Ovary (tissue), 9 donors: ENCODE results near the gene HSCB. TPM values are rescaled to one million over a fixed set of nuclear protein-coding genes. Genes with fewer than 3 reads are reported as not detected.

Experiments used
- DNase-seq, 5 donors: peaks; one replicate each; pipeline ENCODE4 v3.0.0-alpha.2; 2019 to 2020
- H3K27ac ChIP-seq, 2 donors: fragments of 200-600 bp; one replicate each; pipeline versions ENCODE4 v1.5.1 to v1.8.0; 2019 to 2022
- H3K27me3 ChIP-seq: fragments of 200-600 bp; one replicate; pipeline ENCODE4 v1.8.0; 2022
- H3K36me3 ChIP-seq: fragments of 200-600 bp; sonication (generic); one replicate; pipeline ENCODE4 v1.5.1; 2019
- H3K4me1 ChIP-seq: one replicate; pipeline ENCODE4 v1.8.1; 2013; ENCODE audit warnings: mild to moderate bottlenecking, moderate library complexity; ENCODE audit not compliant: insufficient read depth
- H3K4me3 ChIP-seq: fragments of 200-600 bp; sonication (generic); one replicate; pipeline ENCODE4 v1.5.1; 2017
- H3K9me3 ChIP-seq, 2 donors: fragments of 200-600 bp in 1 of 2; sonication (generic) in 1 of 2; one replicate each; pipeline versions ENCODE4 v1.5.1 to v1.8.1; 2013 to 2019; ENCODE audit warnings: mild to moderate bottlenecking in 1 of 2, moderate library complexity in 1 of 2
- EP300 ChIP-seq: sonication (generic); formaldehyde crosslinking; IDR thresholded peaks from one replicate; pipeline ENCODE4 v1.6.1; 2017; ENCODE audit warnings: antibody characterized with exemption
- POLR2A ChIP-seq: fragments of 450-650 bp; IDR thresholded peaks from one replicate; pipeline ENCODE4 v1.6.1; 2017; ENCODE audit warnings: antibody characterized with exemption, mild to moderate bottlenecking, moderate library complexity
- WGBS, 3 donors: extraction: QIAGEN DNeasy Blood & Tissue Kit in 1 of 3; methylation state at CpG; one replicate each; pipeline versions ENCODE4 v1.1.5 to v1.1.7; 2013 to 2017; 5-methylcytosine and 5-hydroxymethylcytosine counted together
- intact Hi-C, 4 donors: fragments of 100-400 bp; cut with DNase I; formaldehyde crosslinking; loops; one replicate each; pipeline versions ENCODE4 v1.11.0 to v1.15.1; 2022 to 2023
- polyA plus RNA-seq, 2 donors: library from polyadenylated mRNA; stranded (reverse); fragments of 200-250 nt in 1 of 2; fragments of 350-450 nt in 1 of 2; fragmentation: Illumina TruSeq in 1 of 2; extraction: RNeasy Lipid Tissue Mini Kit (QIAGEN cat#74804) in 1 of 2; gene quantifications; one replicate each; pipeline ENCODE4 v1.2.3, GENCODE V29; 2013 to 2014
- total RNA-seq, 7 donors: library from RNA; depleted of rRNA in 2 of 7; stranded (reverse); fragments of >200 nt in 2 of 7; fragmentation: NEBNext Ultra II Directional in 3 of 7; extraction: Animal tissue kit (Norgen Biotek cat#: 25700) in 3 of 7; gene quantifications; one replicate each; pipeline versions ENCODE4 v1.1.0 to v1.2.4, GENCODE V29; 2016 to 2023
- TF ChIP-seq, protein P1 (sequence below), 3 donors: fragments of 450-650 bp in 2 of 3; fragments of 200-600 bp in 1 of 3; IDR thresholded peaks; one replicate each; pipeline versions ENCODE4 v1.5.1 to v1.8.0; 2016 to 2022; ENCODE audit warnings: antibody characterized with exemption in 3 of 3, mild to moderate bottlenecking in 1 of 3
- donor health status: DM: no; HTN: no; CAD: no; lungs with moderate emphysema.
- donor health status: DM: no; HTN: no; CAD: no.
- donor health status: Bipolar disorder and iron deficiency.
- donor health status: DM: yes; HTN: yes; CAD: no.
- donor health status: DM: no; HTN: no; CAD: no.
- donor health status: DM: yes; HTN: yes; CAD: no.

HSCB gene
- total and polyA plus RNA-seq, 9 donors: 14.9 to 70.6 (median 18.3) TPM

DNA sequence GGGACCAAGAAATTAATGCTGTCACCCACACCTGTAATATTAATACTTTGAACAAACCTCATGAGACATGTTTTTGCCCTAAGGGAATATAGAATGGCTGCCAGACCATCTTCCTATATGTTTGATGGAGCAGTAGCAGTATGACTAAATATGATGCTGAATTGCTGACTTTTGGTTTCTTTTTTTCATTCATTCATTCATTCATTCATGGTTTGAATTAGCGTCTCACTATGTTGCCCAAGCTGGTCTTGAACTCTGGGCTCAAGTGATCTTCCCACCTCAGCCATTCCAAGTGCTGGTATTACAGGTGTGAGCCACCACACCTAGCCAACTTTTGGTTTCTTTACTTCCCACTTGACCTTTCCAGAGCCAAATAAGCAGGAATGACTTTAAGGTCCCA lies 38.5 kb downstream of the HSCB start:
- WGBS, 3 donors: 94 to 100% (median 97%) methylated on average over 1 of the region's 1 CpG
- H3K36me3 ChIP-seq: no peaks in the 10 kb centered on the region
- DNase-seq: no peak
- no peaks in the 10 kb centered on the region for H3K9me3 ChIP-seq
- no peak overlapping the region for H3K27ac ChIP-seq
- H3K27me3 ChIP-seq: no peaks in the 10 kb centered on the region
- H3K4me3 ChIP-seq: no peak overlapping the region
- no peaks in the 10 kb centered on the region for H3K4me1 ChIP-seq
- intact Hi-C loops: no loop called here
- TF ChIP-seq, protein P1, sequence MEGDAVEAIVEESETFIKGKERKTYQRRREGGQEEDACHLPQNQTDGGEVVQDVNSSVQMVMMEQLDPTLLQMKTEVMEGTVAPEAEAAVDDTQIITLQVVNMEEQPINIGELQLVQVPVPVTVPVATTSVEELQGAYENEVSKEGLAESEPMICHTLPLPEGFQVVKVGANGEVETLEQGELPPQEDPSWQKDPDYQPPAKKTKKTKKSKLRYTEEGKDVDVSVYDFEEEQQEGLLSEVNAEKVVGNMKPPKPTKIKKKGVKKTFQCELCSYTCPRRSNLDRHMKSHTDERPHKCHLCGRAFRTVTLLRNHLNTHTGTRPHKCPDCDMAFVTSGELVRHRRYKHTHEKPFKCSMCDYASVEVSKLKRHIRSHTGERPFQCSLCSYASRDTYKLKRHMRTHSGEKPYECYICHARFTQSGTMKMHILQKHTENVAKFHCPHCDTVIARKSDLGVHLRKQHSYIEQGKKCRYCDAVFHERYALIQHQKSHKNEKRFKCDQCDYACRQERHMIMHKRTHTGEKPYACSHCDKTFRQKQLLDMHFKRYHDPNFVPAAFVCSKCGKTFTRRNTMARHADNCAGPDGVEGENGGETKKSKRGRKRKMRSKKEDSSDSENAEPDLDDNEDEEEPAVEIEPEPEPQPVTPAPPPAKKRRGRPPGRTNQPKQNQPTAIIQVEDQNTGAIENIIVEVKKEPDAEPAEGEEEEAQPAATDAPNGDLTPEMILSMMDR (IDR thresholded peaks at IDR 0.05): no peak
- TF ChIP-seq EP300: no peak
- no peak for TF ChIP-seq POLR2A

DNA sequence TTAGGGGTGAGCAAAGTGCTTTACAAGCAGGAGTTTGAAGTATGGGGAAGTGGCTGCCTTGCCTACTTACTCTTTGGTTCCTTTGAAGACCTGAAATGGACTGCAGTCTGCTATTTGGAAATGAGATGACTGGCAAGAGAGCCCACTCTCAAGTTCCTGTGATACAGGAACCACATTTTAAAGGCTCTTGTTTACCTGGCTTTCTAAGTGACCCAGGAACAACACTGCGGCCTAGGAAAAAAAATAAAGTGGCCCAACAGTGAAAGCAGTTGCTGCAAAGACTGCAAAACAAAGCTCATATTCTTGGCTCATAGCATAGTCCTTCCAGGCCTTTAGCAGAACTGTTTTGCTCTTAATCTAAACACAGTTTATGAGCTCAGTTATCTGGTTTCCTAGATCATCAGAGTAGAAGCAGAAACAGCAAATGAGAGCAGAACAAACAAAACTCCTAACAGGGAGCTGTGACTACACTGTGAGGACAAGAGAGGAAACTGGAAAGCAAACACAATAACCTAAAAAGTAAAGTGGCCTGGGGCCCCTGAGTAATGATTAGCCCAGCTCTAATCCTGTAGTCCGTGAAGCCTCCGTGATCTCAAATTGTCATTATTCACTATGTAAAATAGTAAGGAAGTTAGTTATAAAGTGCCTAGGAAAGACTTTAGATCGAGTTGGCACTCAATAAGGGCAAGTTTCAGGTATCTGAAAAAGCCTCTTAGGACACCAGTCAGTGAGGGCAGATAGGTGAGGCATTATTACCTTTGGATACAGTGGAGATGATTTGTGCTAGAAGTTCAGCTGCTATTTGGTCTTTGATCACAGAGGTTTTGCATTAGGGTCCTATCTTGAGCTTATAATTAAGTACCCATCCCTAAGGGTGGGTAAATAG lies 42.2 kb downstream of the HSCB start:
- no peaks in the 10 kb centered on the region for H3K27me3 ChIP-seq
- no peak for DNase-seq
- H3K4me1 ChIP-seq: no peaks in the 10 kb centered on the region
- no peaks in the 10 kb centered on the region for H3K36me3 ChIP-seq
- TF ChIP-seq, protein P1 (IDR thresholded peaks at IDR 0.05): no peak
- TF ChIP-seq EP300: no peak
- no peak for TF ChIP-seq POLR2A
- no peak overlapping the region for H3K27ac ChIP-seq
- 71 to 84% (median 82%) methylated on average over 4 of the region's 4 CpGs for WGBS, 3 donors
- H3K4me3 ChIP-seq: no peak overlapping the region
- intact Hi-C loops: no loop called here
- no peaks in the 10 kb centered on the region for H3K9me3 ChIP-seq

DNA sequence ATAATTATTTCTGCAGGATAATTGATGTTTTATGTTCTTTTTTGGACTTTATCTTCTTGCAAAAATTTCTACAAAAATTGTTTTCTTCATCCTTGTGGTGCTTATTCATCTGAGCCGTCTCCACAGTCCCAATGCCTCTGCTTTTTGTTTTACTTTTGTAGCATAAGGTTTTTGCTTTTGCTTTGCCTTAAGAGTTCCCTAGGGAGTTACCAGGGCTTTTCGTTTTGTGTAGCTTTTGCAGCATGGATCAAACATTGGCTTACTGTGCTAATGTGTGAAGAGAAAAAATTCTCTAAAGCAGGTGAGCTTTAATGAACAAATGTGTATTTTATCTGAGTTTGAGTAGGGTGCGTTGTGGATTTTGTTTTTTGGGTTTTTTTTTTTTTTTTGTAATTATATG lies 46.8 kb downstream of the HSCB start:
- intact Hi-C loops: no loop called here
- Histone ChIP-seq H3K9me3 (no peaks in the 10 kb centered on the region), H3K27ac (no peak overlapping the region), H3K27me3 (no peaks in the 10 kb centered on the region), H3K36me3 (no peaks in the 10 kb centered on the region), H3K4me3 (no peak overlapping the region), H3K4me1 (no peaks in the 10 kb centered on the region)
- no peak for DNase-seq
- 15 to 37% (median 26%) methylated on average over 3 of the region's 3 CpGs for WGBS, 3 donors
- TF ChIP-seq, protein P1 (IDR thresholded peaks at IDR 0.05): no peak
- TF ChIP-seq POLR2A: no peak
- no peak for TF ChIP-seq EP300

DNA sequence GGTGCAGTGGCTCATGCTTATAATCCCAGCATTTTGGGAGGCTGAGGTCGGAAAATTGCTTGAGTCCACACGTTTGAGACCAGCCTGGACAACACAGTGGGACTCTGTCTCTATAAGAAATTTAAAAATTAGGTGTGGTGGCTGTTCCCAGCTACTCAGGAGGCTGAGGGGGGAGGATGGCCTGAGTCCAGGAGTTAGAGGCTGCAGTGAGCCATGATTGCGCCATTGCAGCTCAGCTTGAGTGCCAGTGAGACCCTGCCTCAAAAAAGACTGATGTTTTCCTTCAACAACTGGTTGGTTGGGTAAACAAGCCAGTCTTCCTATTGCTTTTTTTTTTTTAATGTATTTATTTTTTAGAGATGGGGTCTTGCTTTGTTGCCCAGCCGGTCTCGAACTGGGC lies 49.3 kb downstream of the HSCB start:
- no peak for TF ChIP-seq EP300
- TF ChIP-seq, protein P1 (IDR thresholded peaks at IDR 0.05): no peak
- no peak for TF ChIP-seq POLR2A
- intact Hi-C loops: no loop called here
- no peaks in the 10 kb centered on the region for H3K36me3 ChIP-seq
- WGBS, 3 donors: 91 to 96% (median 95%) methylated on average over 5 of the region's 5 CpGs
- no peaks in the 10 kb centered on the region for H3K9me3 ChIP-seq
- no peaks in the 10 kb centered on the region for H3K4me1 ChIP-seq
- DNase-seq: no peak
- H3K4me3 ChIP-seq: no peak overlapping the region
- no peaks in the 10 kb centered on the region for H3K27me3 ChIP-seq
- H3K27ac ChIP-seq: no peak overlapping the region
